WI38 (cell line): ENCODE measurements around the gene HHLA2.

ENCODE experiments used
- H3K4me3 ChIP-seq: 2 replicates; pipeline ENCODE4 v1.5.1; 2011; ENCODE audit warnings: low read depth, mild to moderate bottlenecking, control low read depth, low read length
- TF ChIP-seq, protein P1 (sequence below): IDR thresholded peaks from 2 replicates; pipeline ENCODE4 v1.5.1; 2012; ENCODE audit warnings: low read depth, mild to moderate bottlenecking, control low read depth, low read length

HHLA2 gene

DNA sequence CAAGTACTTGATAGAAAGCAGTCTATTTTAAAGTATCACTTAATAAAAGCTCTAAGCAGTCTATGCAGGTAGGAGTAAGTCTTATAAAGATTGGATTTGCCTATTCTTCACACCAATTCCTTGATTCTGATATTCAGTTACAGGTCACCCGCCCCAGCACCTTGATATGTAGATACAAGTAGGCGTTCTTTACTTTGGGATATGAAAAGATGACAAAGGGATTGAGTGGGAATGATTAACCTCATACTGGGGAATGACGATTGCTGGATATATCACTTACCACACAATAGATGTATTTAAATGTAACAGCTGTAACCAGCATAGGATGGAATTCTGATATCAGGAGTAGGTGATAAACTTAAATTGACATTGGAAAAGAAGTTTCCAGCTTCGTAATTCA is 47.1 kb downstream of the HHLA2 start:
- H3K4me3 ChIP-seq = no peak overlapping the region
- TF ChIP-seq, protein P1, sequence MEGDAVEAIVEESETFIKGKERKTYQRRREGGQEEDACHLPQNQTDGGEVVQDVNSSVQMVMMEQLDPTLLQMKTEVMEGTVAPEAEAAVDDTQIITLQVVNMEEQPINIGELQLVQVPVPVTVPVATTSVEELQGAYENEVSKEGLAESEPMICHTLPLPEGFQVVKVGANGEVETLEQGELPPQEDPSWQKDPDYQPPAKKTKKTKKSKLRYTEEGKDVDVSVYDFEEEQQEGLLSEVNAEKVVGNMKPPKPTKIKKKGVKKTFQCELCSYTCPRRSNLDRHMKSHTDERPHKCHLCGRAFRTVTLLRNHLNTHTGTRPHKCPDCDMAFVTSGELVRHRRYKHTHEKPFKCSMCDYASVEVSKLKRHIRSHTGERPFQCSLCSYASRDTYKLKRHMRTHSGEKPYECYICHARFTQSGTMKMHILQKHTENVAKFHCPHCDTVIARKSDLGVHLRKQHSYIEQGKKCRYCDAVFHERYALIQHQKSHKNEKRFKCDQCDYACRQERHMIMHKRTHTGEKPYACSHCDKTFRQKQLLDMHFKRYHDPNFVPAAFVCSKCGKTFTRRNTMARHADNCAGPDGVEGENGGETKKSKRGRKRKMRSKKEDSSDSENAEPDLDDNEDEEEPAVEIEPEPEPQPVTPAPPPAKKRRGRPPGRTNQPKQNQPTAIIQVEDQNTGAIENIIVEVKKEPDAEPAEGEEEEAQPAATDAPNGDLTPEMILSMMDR = no peak

DNA sequence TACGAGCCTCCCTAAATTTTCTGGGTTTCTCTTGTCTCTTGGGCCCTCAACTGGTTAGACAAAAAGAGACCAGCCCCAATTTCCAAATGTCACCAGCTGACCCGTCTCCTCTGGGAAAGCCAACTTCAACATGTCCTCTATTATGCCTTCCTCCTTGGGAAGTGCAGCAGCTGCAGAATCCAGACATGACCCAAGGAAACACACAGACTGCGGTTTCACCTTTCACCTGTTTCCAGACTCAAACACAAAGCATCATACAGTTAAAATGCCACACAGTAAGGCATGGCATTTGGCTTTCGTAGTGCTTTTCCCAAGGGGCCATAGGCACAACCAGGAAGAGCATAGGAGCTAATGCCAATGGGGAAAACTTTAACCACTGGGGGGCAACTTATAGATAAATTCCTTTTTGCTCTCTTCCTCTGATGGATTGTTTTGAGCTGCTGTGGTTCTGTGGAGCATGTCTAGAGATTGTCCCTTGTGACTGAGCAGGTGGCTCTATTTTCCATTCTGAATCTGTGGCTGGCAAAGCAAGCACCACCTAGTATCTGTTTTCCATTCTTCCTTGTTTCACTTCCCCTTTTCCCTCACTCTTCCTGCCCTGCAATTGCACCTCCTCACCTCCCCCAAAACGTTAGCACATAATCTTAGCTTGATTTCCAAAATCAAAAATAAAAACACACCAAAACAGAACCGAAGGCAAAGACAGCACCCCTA is 49.3 kb downstream of the HHLA2 start:
- TF ChIP-seq, protein P1 = no peak
- H3K4me3 ChIP-seq = no peak overlapping the region

DNA sequence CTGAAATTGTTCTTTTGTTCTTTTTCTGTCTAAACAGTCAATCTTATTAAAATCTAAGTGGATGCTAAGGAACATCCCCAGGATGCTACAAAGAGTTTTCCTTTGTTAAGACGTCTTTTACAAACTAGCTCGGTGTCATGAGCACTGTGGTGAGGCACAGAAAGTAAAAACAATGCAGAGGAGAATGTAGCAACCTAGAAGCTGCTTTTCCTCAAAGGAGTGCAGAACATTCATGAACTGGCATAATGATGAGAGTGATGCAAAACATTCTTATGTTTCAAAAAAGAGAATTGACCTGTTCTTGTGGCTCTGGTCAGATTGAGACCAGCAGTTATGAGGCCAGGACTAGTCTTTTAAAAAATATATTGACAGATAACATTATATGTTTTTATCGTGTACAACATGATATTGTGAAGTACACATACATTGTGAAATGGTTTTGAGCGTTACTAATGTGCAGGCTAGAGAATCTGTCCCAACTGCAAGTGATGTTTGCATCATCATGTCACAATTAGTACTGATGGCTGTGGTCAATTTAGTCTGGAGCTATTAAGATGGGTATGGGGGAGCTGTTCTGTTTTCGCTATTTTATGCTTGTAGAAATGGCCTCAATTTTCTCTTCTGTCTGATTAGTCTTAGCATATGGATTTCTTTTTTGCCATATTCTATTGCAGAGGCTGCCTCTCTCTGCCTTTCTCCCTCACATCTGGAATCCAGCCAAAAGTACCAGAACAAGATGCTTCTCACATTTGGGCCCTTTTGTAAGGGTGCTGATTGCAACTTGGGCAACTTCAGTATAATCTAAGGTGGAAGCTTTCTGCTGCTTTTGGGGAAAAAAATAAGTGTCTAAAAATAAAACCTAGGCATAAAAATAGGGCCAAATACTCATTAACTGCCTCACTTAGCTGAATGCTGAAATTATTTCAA is 50.2 kb downstream of the HHLA2 start:
- TF ChIP-seq, protein P1 = no peak
- H3K4me3 ChIP-seq = no peak overlapping the region

DNA sequence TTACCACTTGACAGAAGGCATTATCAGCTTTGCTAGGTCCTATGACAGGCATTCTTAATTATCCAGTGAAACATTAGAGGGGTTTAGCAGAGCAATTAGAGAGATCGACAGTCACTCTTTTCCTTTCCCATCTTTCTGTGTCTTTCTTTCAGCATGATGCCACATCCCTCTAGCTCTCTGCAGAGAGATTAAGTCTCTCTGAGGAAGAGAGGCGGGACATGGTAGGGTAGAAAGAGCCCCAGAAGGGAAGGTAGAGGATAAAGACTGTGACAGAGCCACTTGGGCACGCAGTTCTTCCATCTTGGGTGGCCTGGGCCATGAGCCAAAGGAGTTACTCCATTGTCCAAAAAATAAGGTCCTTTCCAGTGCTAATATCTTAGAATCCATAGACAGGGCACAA is 55.8 kb downstream of the HHLA2 start:
- no peak overlapping the region for H3K4me3 ChIP-seq
- TF ChIP-seq, protein P1 = no peak

DNA sequence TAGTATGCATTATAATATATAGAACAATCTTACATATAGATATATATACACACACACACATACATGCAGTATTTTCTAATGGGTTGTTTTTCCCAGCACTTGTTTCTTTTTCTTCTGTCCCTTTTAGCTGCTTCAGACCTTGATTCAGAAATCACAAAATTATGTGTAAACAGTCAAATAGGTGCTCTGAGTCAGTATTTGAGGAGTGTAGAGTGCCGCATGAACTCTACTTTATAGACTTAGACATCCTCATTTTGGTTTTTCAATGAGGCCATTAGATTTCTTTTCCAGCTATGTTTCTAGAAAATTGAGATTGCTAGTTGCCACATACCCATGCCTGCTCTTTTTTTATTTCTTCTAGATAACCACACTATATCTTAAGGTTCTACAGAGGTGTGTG is 58.2 kb downstream of the HHLA2 start:
- no peak overlapping the region for H3K4me3 ChIP-seq
- TF ChIP-seq, protein P1 = no peak

DNA sequence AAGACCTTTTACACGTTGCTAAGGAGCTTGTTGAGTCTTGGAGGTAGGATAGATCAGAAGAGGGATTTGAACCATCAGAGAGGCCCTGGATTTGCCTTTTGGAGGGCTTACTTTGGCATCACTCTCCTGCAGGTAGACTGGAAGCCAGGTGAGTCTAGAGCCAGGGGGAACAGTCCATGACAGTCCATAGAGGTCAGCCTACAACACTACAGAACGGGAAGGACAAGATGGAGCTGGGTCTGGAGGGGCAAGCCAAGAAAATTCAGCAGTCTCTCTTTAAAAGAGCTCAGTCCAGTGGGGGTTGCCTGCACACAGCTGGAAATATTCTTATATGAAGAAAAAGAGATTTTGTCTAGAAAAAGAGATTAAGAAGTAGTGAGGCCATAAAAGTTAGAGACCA is 60.7 kb downstream of the HHLA2 start:
- H3K4me3 ChIP-seq = no peak overlapping the region
- TF ChIP-seq, protein P1 = no peak

DNA sequence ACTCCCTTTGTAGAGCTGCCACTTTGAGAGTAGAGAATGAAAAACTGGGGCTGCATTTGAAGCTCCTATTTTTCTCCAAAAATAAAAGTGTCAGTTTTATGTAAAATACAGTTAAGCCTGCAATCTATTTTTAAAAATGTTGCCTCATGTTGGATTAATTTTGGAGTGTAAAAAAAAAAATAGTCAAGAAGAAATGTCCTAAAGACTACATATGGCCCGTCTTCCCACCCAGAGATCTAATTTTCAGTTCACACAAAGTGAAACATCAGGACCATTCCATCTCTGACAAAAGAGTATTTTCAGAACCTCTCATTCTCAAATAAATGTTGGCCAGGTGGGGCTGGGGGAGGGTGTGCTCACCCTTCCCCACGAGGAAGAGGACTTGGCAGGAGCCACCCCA is 62.7 kb downstream of the HHLA2 start:
- H3K4me3 ChIP-seq = no peak overlapping the region
- TF ChIP-seq, protein P1 = no peak
